Adrenal gland (tissue), 12 donors: ENCODE measurements around the gene MAP7. TPM values are rescaled to one million over a fixed set of nuclear protein-coding genes. Genes with fewer than 3 reads are reported as not detected.

ENCODE experiments used
- DNase-seq, 7 donors: peaks; one replicate each; pipeline ENCODE4 v3.0.0-alpha.2; 2019 to 2020
- H3K27ac ChIP-seq, 5 donors: fragments of 200-600 bp; sonication (generic) in 4 of 5; 1 replicate in 3 of 5; 2 replicates in 2 of 5; pipeline versions ENCODE4 v1.5.1 to v1.8.0; 2016 to 2020; ENCODE audit warnings: mild to moderate bottlenecking in 1 of 5
- H3K27me3 ChIP-seq: fragments of 200-600 bp; 2 replicates; pipeline ENCODE4 v1.8.0; 2021
- H3K36me3 ChIP-seq, 2 donors: fragments of 200-600 bp; replicated peaks in 1 of 2; 1 replicate in 1 of 2; 2 replicates in 1 of 2; pipeline versions ENCODE4 v1.5.1 to v1.8.0; 2018 to 2022
- H3K4me1 ChIP-seq, 2 donors: fragments of 200-600 bp; replicated peaks in 1 of 2; 1 replicate in 1 of 2; 2 replicates in 1 of 2; pipeline versions ENCODE4 v1.5.1 to v1.8.0; 2018 to 2021
- H3K4me3 ChIP-seq, 4 donors: fragments of 200-600 bp; sonication (generic) in 3 of 4; one replicate each; pipeline ENCODE4 v1.5.1; 2016 to 2018
- H3K9me3 ChIP-seq, 3 donors: fragments of 200-600 bp; sonication (generic) in 1 of 3; replicated peaks in 1 of 3; 1 replicate in 2 of 3; 2 replicates in 1 of 3; pipeline versions ENCODE4 v1.5.1 to v1.8.0; 2016 to 2021
- CTCF ChIP-seq, 6 experiments: fragments of 450-650 bp in 4 of 6; fragments of 200-600 bp in 2 of 6; sonication (generic) in 1 of 6; IDR thresholded peaks; 1 replicate in 5 of 6; 2 replicates in 1 of 6; pipeline versions ENCODE4 v1.5.1 to v1.8.0; 2016 to 2021; ENCODE audit warnings: antibody characterized with exemption in 6 of 6, mild to moderate bottlenecking in 2 of 6, moderate library complexity in 1 of 6
- POLR2A ChIP-seq, 2 donors: fragments of 450-650 bp; IDR thresholded peaks; one replicate each; pipeline ENCODE4 v1.6.1; 2017; ENCODE audit warnings: antibody characterized with exemption in 2 of 2, mild to moderate bottlenecking in 2 of 2, moderate library complexity in 1 of 2
- WGBS, 4 donors: extraction: QIAGEN DNeasy Blood & Tissue Kit in 2 of 4; methylation state at CpG; one replicate each; pipeline versions ENCODE4 v1.1.5 to v1.1.7; 2013 to 2017; 5-methylcytosine and 5-hydroxymethylcytosine counted together
- intact Hi-C, 2 donors: fragments of 100-400 bp; cut with DNase I; formaldehyde crosslinking; loops; one replicate each; pipeline versions ENCODE4 v1.14.1 to v1.15.0; 2022 to 2023
- polyA plus RNA-seq, 3 donors: library from polyadenylated mRNA; stranded (reverse); fragments of 200-250 nt in 2 of 3; fragments of 350-450 nt in 1 of 3; fragmentation: Illumina TruSeq in 1 of 3; extraction: RNeasy Lipid Tissue Mini Kit (QIAGEN cat#74804) in 1 of 3; gene quantifications; one replicate each; pipeline ENCODE4 v1.2.3, GENCODE V29; 2013 to 2014
- total RNA-seq, 9 donors: library from RNA; depleted of rRNA in 4 of 9; stranded (reverse); fragments of >200 nt in 4 of 9; fragments of 120-200 nt in 1 of 9; fragmentation: NEBNext Ultra II Directional in 1 of 9; extraction: Animal tissue kit (Norgen Biotek cat#: 25700) in 1 of 9; gene quantifications; one replicate each; pipeline versions ENCODE4 v1.1.0 to v1.2.4, GENCODE V29; 2013 to 2023
- donor health status: healthy with polysubstance abuse.
- donor health status: Bipolar disorder and iron deficiency.
- donor health status: DM: yes; HTN: yes; CAD: no.
- donor health status: DM: no; HTN: no; CAD: no.
- donor health status: DM: no; HTN: no; CAD: no.
- donor health status: DM: yes; HTN: yes; CAD: no.

MAP7 gene
- total and polyA plus RNA-seq, 12 donors, result 4.7 to 31.6 (median 11.3) TPM

DNA sequence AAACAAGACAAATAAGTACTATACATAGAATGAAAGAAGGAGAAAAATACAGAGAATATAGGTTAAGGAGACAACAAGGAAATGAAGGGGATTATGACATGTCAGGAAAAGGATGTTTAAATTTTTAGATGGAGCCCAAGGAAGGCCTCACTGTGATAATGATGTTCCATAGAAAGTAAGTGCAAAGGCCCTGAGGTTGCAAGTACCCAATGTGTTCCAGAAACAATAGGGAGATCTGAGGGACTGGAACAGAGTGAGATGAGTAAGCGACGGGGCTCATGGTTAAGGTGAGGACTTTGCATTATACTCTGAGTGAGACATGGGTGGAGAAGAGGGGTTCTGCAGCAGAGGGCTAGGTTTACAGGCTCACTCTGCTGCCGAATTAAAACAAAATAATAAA, 137.8 kb downstream of the MAP7 start:
- no peaks in the 10 kb centered on the region for H3K36me3 ChIP-seq
- H3K27me3 ChIP-seq, result no peaks in the 10 kb centered on the region
- TF ChIP-seq POLR2A (IDR thresholded peaks at IDR 0.05) (no peak), CTCF (IDR thresholded peaks at IDR 0.05) (no peak)
- WGBS, 4 donors, result 94 to 99% (median 98%) methylated on average over 3 of the region's 3 CpGs
- H3K4me1 ChIP-seq, result peaks cover 0 to 8% of the 10 kb centered on the region in 2 donors
- intact Hi-C loops, result no loop called here
- H3K27ac ChIP-seq, result no peak overlapping the region
- no peaks in the 10 kb centered on the region for H3K9me3 ChIP-seq
- DNase-seq, result no peak
- no peak overlapping the region for H3K4me3 ChIP-seq

DNA sequence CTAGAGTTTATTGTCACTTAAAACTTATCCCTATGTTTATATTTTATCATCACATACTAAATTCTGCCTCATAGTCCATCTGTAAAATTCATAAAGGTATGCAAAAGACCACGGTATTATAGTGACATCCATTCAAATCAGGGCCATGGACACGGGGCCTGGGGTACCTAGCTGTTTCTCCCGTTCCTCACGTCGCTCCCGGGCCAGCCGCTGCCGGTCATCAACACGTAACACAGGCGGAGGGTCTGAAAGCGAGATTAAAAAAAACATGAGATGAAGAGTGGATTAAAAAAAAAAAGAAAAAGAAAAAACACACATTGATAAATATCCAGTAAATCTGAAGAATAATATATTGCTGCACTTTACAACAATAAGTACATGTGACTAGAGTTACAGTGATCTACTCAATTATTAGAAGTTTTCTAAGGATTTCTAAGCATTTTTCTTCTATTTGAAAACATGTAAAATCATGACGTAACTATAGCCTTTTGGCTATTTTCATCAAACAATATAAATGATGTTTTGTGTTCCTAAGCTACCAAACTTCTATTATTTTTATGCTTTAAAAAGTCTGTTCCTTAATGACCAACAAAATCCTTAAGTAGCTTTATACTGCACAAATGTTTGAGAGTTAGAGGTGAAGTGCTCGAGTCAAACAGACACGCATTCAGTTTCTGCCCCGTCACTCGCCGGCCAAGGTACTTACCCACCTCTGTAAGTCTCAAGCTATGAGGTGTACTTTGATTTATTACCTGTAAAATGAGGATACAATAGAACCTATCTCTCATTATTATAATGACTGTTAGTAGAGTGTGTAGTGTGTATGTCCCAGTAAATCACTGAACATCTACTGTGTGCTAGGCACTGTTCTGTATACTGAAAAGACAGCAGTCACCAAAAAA, 138.5 kb downstream of the MAP7 start:
- TF ChIP-seq POLR2A (IDR thresholded peaks at IDR 0.05) (no peak), CTCF (IDR thresholded peaks at IDR 0.05) (no peak)
- Histone ChIP-seq H3K27ac (no peak overlapping the region), H3K4me1 (peaks cover 0 to 8% of the 10 kb centered on the region in 2 donors), H3K27me3 (no peaks in the 10 kb centered on the region), H3K36me3 (no peaks in the 10 kb centered on the region), H3K9me3 (no peaks in the 10 kb centered on the region), H3K4me3 (no peak overlapping the region)
- DNase-seq, result no peak
- intact Hi-C loops, result no loop called here
- WGBS, 4 donors, result 95 to 96% (median 95%) methylated on average over 17 of the region's 17 CpGs

- no peaks in the 10 kb centered on the region for H3K9me3 ChIP-seq
- TF ChIP-seq POLR2A (IDR thresholded peaks at IDR 0.05) (no peak), CTCF (IDR thresholded peaks at IDR 0.05) (no peak)
- DNase-seq, result no peak
- no peak overlapping the region for H3K27ac ChIP-seq
- intact Hi-C loops, result no loop called here
- no peaks in the 10 kb centered on the region for H3K36me3 ChIP-seq
- WGBS, 4 donors, result 56 to 68% (median 63%) methylated on average over 1 of the region's 1 CpG
- H3K4me1 ChIP-seq, result peaks cover 0 to 8% of the 10 kb centered on the region in 2 donors
- no peaks in the 10 kb centered on the region for H3K27me3 ChIP-seq
- no peak overlapping the region for H3K4me3 ChIP-seq
Observed at GRCh38 chr6:136411025-136411325, 139.2 kb downstream of the MAP7 start.

DNA sequence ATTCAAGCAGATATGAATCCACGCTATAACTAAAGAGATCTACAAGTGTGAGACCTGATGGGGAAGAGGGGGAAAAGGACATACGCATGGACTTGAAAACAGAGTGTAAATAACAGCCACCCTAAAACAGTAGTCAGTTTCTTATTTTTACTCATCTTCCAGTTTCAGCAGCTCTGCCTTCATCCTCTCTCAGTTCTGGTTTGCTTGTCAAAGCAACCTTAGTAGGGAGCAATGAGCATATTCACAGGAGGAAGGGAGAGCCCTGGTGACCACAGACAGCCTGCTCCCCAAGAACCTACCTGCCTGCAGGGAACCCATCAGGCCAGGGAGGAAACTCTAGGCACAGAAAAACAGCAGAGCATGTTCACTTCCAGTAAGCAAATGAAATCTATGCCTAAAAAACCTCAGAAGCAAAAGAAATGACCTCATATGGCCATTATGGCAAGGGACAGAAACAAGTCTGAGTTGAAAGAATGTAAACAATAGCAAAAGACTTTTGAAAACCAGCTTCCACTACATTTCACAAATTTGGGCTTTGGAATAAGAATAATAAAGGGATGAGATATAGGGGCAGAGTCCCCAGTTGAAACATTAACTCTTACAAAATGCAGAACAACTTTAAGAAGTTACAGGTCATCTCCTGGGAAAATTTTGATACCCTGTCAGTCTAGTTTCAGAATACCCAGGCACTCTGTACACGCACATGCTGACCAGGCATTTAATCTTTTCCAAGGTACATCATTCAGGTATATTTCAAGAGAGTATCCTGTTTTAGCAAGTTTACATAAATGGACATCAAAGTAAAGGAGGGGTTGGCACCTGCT, 139.8 kb downstream of the MAP7 start:
- 90 to 98% (median 96%) methylated on average over 3 of the region's 3 CpGs for WGBS, 4 donors
- H3K27me3 ChIP-seq, result no peaks in the 10 kb centered on the region
- H3K4me3 ChIP-seq, result no peak overlapping the region
- intact Hi-C loops, result no loop called here
- H3K27ac ChIP-seq, result no peak overlapping the region
- H3K36me3 ChIP-seq, result no peaks in the 10 kb centered on the region
- peaks cover 0 to 8% of the 10 kb centered on the region in 2 donors for H3K4me1 ChIP-seq
- no peak for DNase-seq
- TF ChIP-seq CTCF (IDR thresholded peaks at IDR 0.05) (no peak), POLR2A (IDR thresholded peaks at IDR 0.05) (no peak)
- H3K9me3 ChIP-seq, result no peaks in the 10 kb centered on the region
